Measurements from ENCODE around the gene ERN1. TPM values are rescaled to one million over a fixed set of nuclear protein-coding genes. Genes with fewer than 3 reads are reported as not detected.
"Not testable (repeated sequence)": the region's sequence is repeated elsewhere in the genome, so short reads cannot be mapped to it uniquely, and the experiment has no call there.

ERN1 gene
- total and polyA plus RNA-seq, 2 donors (not counting 3 experiments of a cell fraction or from before 2014, with no cell fraction given): 9.1 to 21.5 TPM

DNA sequence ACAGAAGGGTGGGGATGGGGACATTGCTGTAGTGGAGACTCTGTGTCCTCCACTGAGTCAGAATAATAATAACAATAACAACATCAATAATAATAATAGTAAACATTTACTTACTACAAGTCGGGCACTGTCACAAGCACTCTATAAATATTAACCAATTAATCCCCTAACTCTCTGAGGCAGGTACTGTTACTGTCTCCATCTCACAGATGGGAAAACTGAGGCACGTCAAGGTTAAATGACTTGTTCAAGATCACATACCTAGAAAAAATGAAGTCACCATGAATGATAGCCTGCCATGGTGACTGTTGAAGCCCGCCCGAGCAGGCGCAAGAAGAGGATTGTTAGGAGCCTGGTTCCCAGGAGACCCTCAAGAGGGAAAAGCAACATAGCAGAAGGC is 121.6 kb downstream of the ERN1 start:
- H3K9me3 ChIP-seq (replicated peaks; ENCODE audit: control insufficient read depth, insufficient read depth, low read length): no peaks in the 10 kb centered on the region
- H4K20me1 ChIP-seq (replicated peaks; ENCODE audit: control insufficient read depth, extremely low read depth, insufficient read depth, low read length): no peaks in the 10 kb centered on the region
- no peak overlapping the region for H3K4me3 ChIP-seq (replicated peaks in 1 of 3; ENCODE audit: insufficient read depth in 1 of 3, low read depth in 1 of 3, low read length in 3 of 3)
- no peak overlapping the region for H3K9ac ChIP-seq (replicated peaks; ENCODE audit: extremely low read depth, insufficient read depth, low read length)
- H2AFZ ChIP-seq (ENCODE audit: low read depth, low read length): no peak overlapping the region
- H3K79me2 ChIP-seq (ENCODE audit: control insufficient read depth, insufficient read depth, low read length): peaks cover 66% of the 10 kb centered on the region
- no peak for TF ChIP-seq POLR2AphosphoS5 (IDR thresholded peaks at IDR 0.05; ENCODE audit: insufficient read depth, low read depth, low read length)
- TF ChIP-seq POLR2A (IDR thresholded peaks at IDR 0.05; ENCODE audit: low read depth, low read length): no peak
- BruUV-seq (replicated peaks): no TSS peak
- peak overlapping the region; percentile 16 for H3K4me2 ChIP-seq (ENCODE audit: insufficient read depth, low read length)
- intact Hi-C loops (cut with micrococcal nuclease): no loop called here
- ChIA-PET CTCF (interaction anchor here (1.4 kb wide), 1 partner anchor 52 kb away, joined by 3 read pairs; no protein-coding TSS in a partner anchor), POLR2A (interaction anchor here (0.6 kb wide), 1 partner anchor 29 kb away, joined by 3 read pairs; no protein-coding TSS in a partner anchor)
- H3K27me3 ChIP-seq (ENCODE audit: control insufficient read depth in 2 of 2, insufficient read depth in 2 of 2, low read length in 2 of 2): no peaks in the 10 kb centered on the region
- DNase-seq (ENCODE audit: low read depth, low spot score): no peak
- dilution Hi-C loops (cut with MboI; ENCODE audit: extremely low pct_ligation_motif_present, low sequenced_read_pairs): no loop called here
- no peak for FAIRE-seq
- peak overlapping the region; percentile 91 for H3K27ac ChIP-seq (ENCODE audit: insufficient read depth, low read depth, low read length)
- H3K9me1 ChIP-seq (replicated peaks; ENCODE audit: control insufficient read depth, extremely low read depth, insufficient read depth, low read length): no peaks in the 10 kb centered on the region
- peaks cover 18 to 20% of the 10 kb centered on the region in 2 experiments for H3K36me3 ChIP-seq (ENCODE audit: control insufficient read depth in 2 of 2, extremely low read depth in 1 of 2, insufficient read depth in 2 of 2, low read length in 2 of 2)
- peaks cover 63% of the 10 kb centered on the region for H3K4me1 ChIP-seq (ENCODE audit: control insufficient read depth, extremely low read depth, insufficient read depth, low read length)

GRCh38 chr17:64007838-64008282 is 122.1 kb downstream of the ERN1 start:
- TF ChIP-seq CTCF (IDR thresholded peaks at IDR 0.05; ENCODE audit: extremely low read depth in 1 of 2, insufficient read depth in 1 of 2, low read depth in 1 of 2, low read length in 2 of 2): no peak
- peak; percentile 10 for TF ChIP-seq POLR2AphosphoS5 (IDR thresholded peaks at IDR 0.05; ENCODE audit: insufficient read depth, low read depth, low read length)
- no peak for TF ChIP-seq MYC (IDR thresholded peaks at IDR 0.05; ENCODE audit: low read depth, low read length)
- TF ChIP-seq MAX (IDR thresholded peaks at IDR 0.05; ENCODE audit: insufficient read depth, insufficient read length): no peak
- intact Hi-C loops (cut with micrococcal nuclease): no loop called here
- Histone ChIP-seq H3K4me1 (ENCODE audit: control insufficient read depth, extremely low read depth, insufficient read depth, low read length) (peaks cover 67% of the 10 kb centered on the region), H3K4me2 (ENCODE audit: insufficient read depth, low read length) (peak overlapping the region; percentile 16), H3K9me1 (replicated peaks; ENCODE audit: control insufficient read depth, extremely low read depth, insufficient read depth, low read length) (no peaks in the 10 kb centered on the region), H3K79me2 (ENCODE audit: control insufficient read depth, insufficient read depth, low read length) (peaks cover 64% of the 10 kb centered on the region), H3K27me3 (ENCODE audit: control insufficient read depth in 2 of 2, insufficient read depth in 2 of 2, low read length in 2 of 2) (no peaks in the 10 kb centered on the region), H3K4me3 (replicated peaks in 1 of 3; ENCODE audit: insufficient read depth in 1 of 3, low read depth in 1 of 3, low read length in 3 of 3) (no peak overlapping the region), H3K9ac (replicated peaks; ENCODE audit: extremely low read depth, insufficient read depth, low read length) (no peak overlapping the region), H3K9me3 (replicated peaks; ENCODE audit: control insufficient read depth, insufficient read depth, low read length) (no peaks in the 10 kb centered on the region), H4K20me1 (replicated peaks; ENCODE audit: control insufficient read depth, extremely low read depth, insufficient read depth, low read length) (no peaks in the 10 kb centered on the region), H2AFZ (ENCODE audit: low read depth, low read length) (no peak overlapping the region), H3K36me3 (ENCODE audit: control insufficient read depth in 2 of 2, extremely low read depth in 1 of 2, insufficient read depth in 2 of 2, low read length in 2 of 2) (peaks cover 19 to 23% of the 10 kb centered on the region in 2 experiments), H3K27ac (ENCODE audit: insufficient read depth, low read depth, low read length) (peak overlapping the region; percentile 91)
- ChIA-PET POLR2A (no interaction called here), CTCF (interaction anchor here (1.5 to 6.8 kb wide), 6 partner anchors 12 to 164 kb away, joined by 4 to 140 read pairs (median 16); partner anchors contain the start of gene ICAM2)
- DNase-seq (ENCODE audit: low read depth, low spot score): peak; percentile 72
- FAIRE-seq: peak; percentile 87
- BruUV-seq (replicated peaks): no TSS peak
- dilution Hi-C loops (cut with MboI; ENCODE audit: extremely low pct_ligation_motif_present, low sequenced_read_pairs): no loop called here

DNA sequence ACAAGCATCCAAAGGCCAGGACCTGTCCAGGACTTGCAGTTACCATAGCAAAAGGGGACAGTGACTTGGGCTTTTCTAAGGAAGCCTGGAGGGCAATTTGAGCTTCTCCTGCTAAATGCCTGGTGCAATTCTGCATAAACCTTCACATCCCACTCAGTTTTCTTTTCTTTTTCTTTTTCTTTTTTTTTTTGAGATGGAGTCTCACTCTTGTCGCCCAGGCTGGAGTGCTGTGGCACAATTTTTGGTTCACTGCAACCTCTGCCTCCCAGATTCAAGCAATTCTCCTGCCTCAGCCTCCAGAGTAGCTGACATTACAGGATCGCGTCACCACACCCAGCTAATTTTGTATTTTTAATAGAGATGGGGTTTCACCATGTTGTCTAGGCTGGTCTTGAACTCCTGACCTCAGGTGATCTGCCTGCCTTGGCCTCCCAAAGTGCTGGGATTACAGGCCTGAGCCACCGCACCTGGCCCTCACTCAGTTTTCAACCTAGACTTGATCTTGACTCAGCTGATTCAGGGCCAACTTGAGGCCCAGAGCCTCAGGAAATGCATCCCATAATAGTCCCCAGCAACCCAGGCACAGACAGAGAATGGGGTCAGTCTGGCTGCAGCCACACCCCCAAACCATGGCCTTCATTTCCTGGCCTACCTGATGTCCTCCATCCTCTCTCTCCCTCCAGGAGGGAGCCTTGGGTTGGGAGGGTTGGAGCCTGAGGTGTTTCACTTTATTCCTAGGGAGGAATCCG is 122.7 kb downstream of the ERN1 start:
- FAIRE-seq: peak; percentile 62
- H3K27me3 ChIP-seq (ENCODE audit: control insufficient read depth in 2 of 2, insufficient read depth in 2 of 2, low read length in 2 of 2); intact Hi-C loops (cut with micrococcal nuclease); H3K9ac ChIP-seq (replicated peaks; ENCODE audit: extremely low read depth, insufficient read depth, low read length); dilution Hi-C loops (cut with MboI; ENCODE audit: extremely low pct_ligation_motif_present, low sequenced_read_pairs); H3K9me1 ChIP-seq (replicated peaks; ENCODE audit: control insufficient read depth, extremely low read depth, insufficient read depth, low read length); DNase-seq (ENCODE audit: low read depth, low spot score); H3K4me3 ChIP-seq (replicated peaks in 1 of 3; ENCODE audit: insufficient read depth in 1 of 3, low read depth in 1 of 3, low read length in 3 of 3); BruUV-seq (replicated peaks); H2AFZ ChIP-seq (ENCODE audit: low read depth, low read length); H3K9me3 ChIP-seq (replicated peaks; ENCODE audit: control insufficient read depth, insufficient read depth, low read length); H4K20me1 ChIP-seq (replicated peaks; ENCODE audit: control insufficient read depth, extremely low read depth, insufficient read depth, low read length): not testable (repeated sequence)
- Histone ChIP-seq H3K79me2 (ENCODE audit: control insufficient read depth, insufficient read depth, low read length) (peaks cover 62% of the 10 kb centered on the region), H3K36me3 (ENCODE audit: control insufficient read depth in 2 of 2, extremely low read depth in 1 of 2, insufficient read depth in 2 of 2, low read length in 2 of 2) (peaks cover 24 to 28% of the 10 kb centered on the region in 2 experiments), H3K27ac (ENCODE audit: insufficient read depth, low read depth, low read length) (peak overlapping the region; percentile 91), H3K4me1 (ENCODE audit: control insufficient read depth, extremely low read depth, insufficient read depth, low read length) (peaks cover 73% of the 10 kb centered on the region), H3K4me2 (ENCODE audit: insufficient read depth, low read length) (peak overlapping the region; percentile 16)
- CTCF ChIA-PET: interaction anchor here (1.5 to 6.8 kb wide), 9 partner anchors 12 to 165 kb away, joined by 4 to 140 read pairs (median 10); partner anchors contain the start of gene ICAM2
- POLR2A ChIA-PET: interaction anchor here (0.7 to 3.1 kb wide), 8 partner anchors 10 to 142 kb away, joined by 3 to 32 read pairs (median 6); partner anchors contain the start of genes ERN1 and ICAM2
